SK-N-SH (cell line): ENCODE results near the gene TBL1XR1. TPM values are rescaled to one million over a fixed set of nuclear protein-coding genes. Genes with fewer than 3 reads are reported as not detected.

Experiments used
- CTCF ChIA-PET: fragments of 300-600, 350-600 bp; formaldehyde crosslinking; extraction: SDS; loops from one replicate; lab custom pipeline; 2021; lab: Yijun Ruan, JAX
- POLR2A ChIA-PET: fragments of 350-600 bp; sonication (Branson Sonifier 250); formaldehyde crosslinking; extraction: SDS; loops from one replicate; lab custom pipeline; 2020; ENCODE audit warnings: antibody characterized with exemption, inconsistent platforms; lab: Yijun Ruan, JAX
- DNase-seq: peaks from one replicate; pipeline ENCODE4 v3.0.0; 2012
- H2AFZ ChIP-seq: fragments of 200-600 bp; sonication (generic); 2 replicates; pipeline ENCODE4 v1.8.1; 2016; ENCODE audit warnings: antibody characterized with exemption, mild to moderate bottlenecking, low read depth
- H3F3A ChIP-seq: fragments of 200-600 bp; sonication (generic); replicated peaks from 2 replicates; pipeline ENCODE3; 2016; ENCODE audit warnings: antibody characterized with exemption, mild to moderate bottlenecking; ENCODE audit not compliant: insufficient read depth
- H3K27ac ChIP-seq, 2 experiments: fragments of 200-500 bp in 1 of 2; fragments of 200-600 bp in 1 of 2; sonication (Bioruptor generic) in 1 of 2; sonication (generic), shearing (Covaris generic) in 1 of 2; 2 replicates each; pipeline versions ENCODE4 v1.5.1 to v1.6.1; 2014 to 2016; ENCODE audit warnings: low read depth in 2 of 2, inconsistent platforms in 1 of 2, low read length in 1 of 2, mild to moderate bottlenecking in 1 of 2, mixed read lengths in 1 of 2
- H3K27me3 ChIP-seq: fragments of 200-600 bp; sonication (generic), shearing (Covaris generic); 2 replicates; pipeline ENCODE4 v1.6.1; 2016; ENCODE audit warnings: mixed run types; ENCODE audit not compliant: insufficient read depth
- H3K36me3 ChIP-seq, 2 experiments: fragments of 200-500 bp in 1 of 2; fragments of 200-600 bp in 1 of 2; sonication (Bioruptor generic) in 1 of 2; sonication (generic) in 1 of 2; replicated peaks in 1 of 2; 2 replicates each; pipeline versions ENCODE3 to v1.5.1; 2014 to 2016; ENCODE audit warnings: low read length in 1 of 2, mild to moderate bottlenecking in 1 of 2; ENCODE audit not compliant: insufficient read depth in 2 of 2, control insufficient read depth in 1 of 2
- H3K4me1 ChIP-seq, 2 experiments: fragments of 200-500 bp in 1 of 2; fragments of 200-600 bp in 1 of 2; sonication (Bioruptor generic) in 1 of 2; sonication (generic), shearing (Covaris generic) in 1 of 2; 2 replicates each; pipeline versions ENCODE4 v1.5.1 to v1.6.1; 2014 to 2016; ENCODE audit warnings: low read depth in 1 of 2, low read length in 1 of 2, mixed run types in 1 of 2; ENCODE audit not compliant: insufficient read depth in 2 of 2, control insufficient read depth in 1 of 2
- H3K4me2 ChIP-seq: fragments of 200-600 bp; sonication (generic), shearing (Covaris generic); 2 replicates; pipeline ENCODE4 v1.6.1; 2017; ENCODE audit warnings: mixed run types
- H3K4me3 ChIP-seq, 2 experiments: fragments of 200-500 bp in 1 of 2; fragments of 200-600 bp in 1 of 2; sonication (Bioruptor generic) in 1 of 2; sonication (generic), shearing (Covaris generic) in 1 of 2; 2 replicates each; pipeline versions ENCODE4 v1.5.1 to v1.8.1; 2014 to 2016; ENCODE audit warnings: low read depth in 2 of 2, inconsistent platforms in 1 of 2, low read length in 1 of 2, mild to moderate bottlenecking in 1 of 2, mixed read lengths in 1 of 2, moderate library complexity in 1 of 2
- H3K79me2 ChIP-seq: fragments of 200-600 bp; sonication (generic); 2 replicates; pipeline ENCODE4 v1.8.1; 2017; ENCODE audit warnings: mild to moderate bottlenecking; ENCODE audit not compliant: insufficient read depth
- H3K9ac ChIP-seq: fragments of 200-600 bp; sonication (generic); 2 replicates; pipeline ENCODE4 v1.6.1; 2017; ENCODE audit warnings: mixed run types
- H3K9me2 ChIP-seq: fragments of 200-600 bp; sonication (generic); 2 replicates; pipeline ENCODE4 v1.6.1; 2017; ENCODE audit warnings: mixed run types
- H3K9me3 ChIP-seq: fragments of 200-600 bp; sonication (generic); 2 replicates; pipeline ENCODE4 v1.6.1; 2017; ENCODE audit warnings: mixed run types, mild to moderate bottlenecking, moderate library complexity
- H4K20me1 ChIP-seq: fragments of 200-600 bp; sonication (generic); 2 replicates; pipeline ENCODE4 v1.6.1; 2017; ENCODE audit warnings: mild to moderate bottlenecking, mixed run types; ENCODE audit not compliant: insufficient read depth
- CHD2 ChIP-seq: fragments of 150-350 bp; IDR thresholded peaks from 2 replicates; pipeline ENCODE4 v1.6.1; 2018; ENCODE audit warnings: low read length; ENCODE audit not compliant: partially characterized antibody
- ELF1 ChIP-seq: IDR thresholded peaks from 2 replicates; pipeline ENCODE4 v1.4.0; 2012
- EZH2phosphoT487 ChIP-seq: fragments of 200-600 bp; sonication (generic); IDR thresholded peaks from 2 replicates; pipeline ENCODE4 v1.6.1; 2017; ENCODE audit warnings: low read depth, mixed run types, mild to moderate bottlenecking, antibody characterized with exemption, moderate library complexity, borderline replicate concordance
- FOXM1 ChIP-seq: IDR thresholded peaks from 2 replicates; pipeline ENCODE4 v1.4.0; 2012; ENCODE audit warnings: low read depth, mild to moderate bottlenecking
- GABPA ChIP-seq: IDR thresholded peaks from 2 replicates; pipeline ENCODE4 v1.4.0; 2012; ENCODE audit warnings: low read depth, mild to moderate bottlenecking
- IRF3 ChIP-seq: fragments of 150-350 bp; IDR thresholded peaks from 2 replicates; pipeline ENCODE4 v1.6.1; 2016; ENCODE audit warnings: mild to moderate bottlenecking, low read depth, low read length
- JUND ChIP-seq: IDR thresholded peaks from 2 replicates; pipeline ENCODE4 v1.4.0; 2012
- MEF2A ChIP-seq: IDR thresholded peaks from 2 replicates; pipeline ENCODE4 v1.4.0; 2012; ENCODE audit warnings: low read depth, borderline replicate concordance
- MXI1 ChIP-seq: IDR thresholded peaks from 2 replicates; pipeline ENCODE4 v1.6.1; 2012; ENCODE audit warnings: mild to moderate bottlenecking, low read depth, low read length, improper control_type of control experiment
- NFIC ChIP-seq: IDR thresholded peaks from 2 replicates; pipeline ENCODE4 v1.4.0; 2012; ENCODE audit warnings: borderline replicate concordance
- POLR2AphosphoS5 ChIP-seq: IDR thresholded peaks from 2 replicates; pipeline ENCODE4 v1.6.1; 2012; ENCODE audit warnings: low read depth, low read length
- RAD21 ChIP-seq: IDR thresholded peaks from 2 replicates; pipeline ENCODE4 v1.6.1; 2012; ENCODE audit warnings: mild to moderate bottlenecking, low read length
- REST ChIP-seq: IDR thresholded peaks from 2 replicates; pipeline ENCODE4 v1.6.1; 2012; ENCODE audit warnings: mild to moderate bottlenecking, low read depth, low read length, moderate library complexity
- RFX5 ChIP-seq: IDR thresholded peaks from 2 replicates; pipeline ENCODE4 v1.6.1; 2012; ENCODE audit warnings: mild to moderate bottlenecking, improper control_type of control experiment, low read length
- RXRA ChIP-seq: IDR thresholded peaks from 2 replicates; pipeline ENCODE4 v1.4.0; 2012; ENCODE audit warnings: low read depth, mild to moderate bottlenecking, borderline replicate concordance
- SIN3A ChIP-seq: IDR thresholded peaks from 2 replicates; pipeline ENCODE4 v1.6.1; 2012; ENCODE audit warnings: low read depth, mild to moderate bottlenecking, low read length, moderate library complexity, borderline replicate concordance
- TAF1 ChIP-seq: IDR thresholded peaks from 2 replicates; pipeline ENCODE4 v1.6.1; 2012; ENCODE audit warnings: low read depth, mild to moderate bottlenecking, low read length, moderate library complexity, borderline replicate concordance
- TCF12 ChIP-seq: IDR thresholded peaks from 2 replicates; pipeline ENCODE4 v1.4.0; 2012
- TEAD4 ChIP-seq: IDR thresholded peaks from 2 replicates; pipeline ENCODE4 v1.4.0; 2012; ENCODE audit warnings: mild to moderate bottlenecking, borderline replicate concordance; ENCODE audit not compliant: insufficient read depth
- USF1 ChIP-seq: IDR thresholded peaks from 2 replicates; pipeline ENCODE4 v1.4.0; 2012; ENCODE audit warnings: low read depth, borderline replicate concordance
- WGBS: methylation state at CpG from one replicate; pipeline ENCODE4 v1.1.6; 2017; ENCODE audit warnings: low lambda C conversion rate; 5-methylcytosine and 5-hydroxymethylcytosine counted together
- polyA plus RNA-seq, 3 experiments: library from polyadenylated mRNA; depleted of rRNA; stranded (reverse); fragments of >200 nt; gene quantifications; 2 replicates each; pipeline ENCODE4 v1.2.3, GENCODE V29; 2012

The TBL1XR1 gene
- polyA plus RNA-seq, 1 of the 3 experiments (the other 2 are of a cell fraction): 20.9 TPM

- no peak for TF ChIP-seq REST
- TF ChIP-seq TAF1: no peak
- no peak for TF ChIP-seq GABPA
- no peak for TF ChIP-seq TCF12
- TF ChIP-seq MXI1: no peak
- no peak for TF ChIP-seq SIN3A
- TF ChIP-seq RXRA: no peak
- TF ChIP-seq EZH2phosphoT487: no peak
- no peak for TF ChIP-seq NFIC
- no peak for TF ChIP-seq ELF1
- TF ChIP-seq MEF2A: no peak
- no peak for TF ChIP-seq POLR2AphosphoS5
- no peak for TF ChIP-seq RFX5
- TF ChIP-seq CHD2: no peak
Measured at GRCh38 chr3:177045222-177045621, 152.1 kb downstream of the TBL1XR1 start (continued).

GRCh38 chr3:177041730-177042551, 155.3 kb downstream of the TBL1XR1 start:
- H3K27ac ChIP-seq: no peak overlapping the region
- TF ChIP-seq JUND (no peak), FOXM1 (no peak), MEF2A (no peak), IRF3 (no peak), TCF12 (no peak), ELF1 (no peak), GABPA (no peak), TEAD4 (no peak), RXRA (no peak), RAD21 (no peak), USF1 (no peak), RFX5 (no peak)
- no peaks in the 10 kb centered on the region for H4K20me1 ChIP-seq
- ChIA-PET POLR2A (no interaction called here), CTCF (interaction anchor here (1.5 kb wide), 1 partner anchor 9 kb away, joined by 5 read pairs; no protein-coding TSS in a partner anchor)
- no peak for DNase-seq
- 98% methylated on average over 8 of the region's 8 CpGs for WGBS
- H3K79me2 ChIP-seq: peaks cover 8% of the 10 kb centered on the region; the same call in 1 of the 2 replicates
- H3K9ac ChIP-seq: no peak overlapping the region
- 0 out of 2 replicates have a peak, but pooled peaks cover 3% of the 10 kb centered on the region for H3K9me3 ChIP-seq
- no peak overlapping the region for H2AFZ ChIP-seq
- H3K36me3 ChIP-seq: peaks cover 75 to 84% of the 10 kb centered on the region in 2 experiments
- peaks cover 7% of the 10 kb centered on the region for H3F3A ChIP-seq
- H3K4me3 ChIP-seq: no peak overlapping the region
- H3K4me2 ChIP-seq: no peak overlapping the region
- no peaks in the 10 kb centered on the region for H3K27me3 ChIP-seq
- H3K9me2 ChIP-seq: no peaks in the 10 kb centered on the region
- H3K4me1 ChIP-seq: peaks cover 0 to 3% of the 10 kb centered on the region in 2 experiments; a peak in 2 of 4 replicates
